GM12878 (cell line): ENCODE data around the gene CISTR. TPM values are rescaled to one million over a fixed set of nuclear protein-coding genes. Genes with fewer than 3 reads are reported as not detected.

Experiments used
- ATAC-seq: fragments of 200-7000 bp; cut with Tn5 transposase; 3 replicates; pipeline ENCODE4 v1.9.1; 2020; ENCODE audit warnings: mild to moderate bottlenecking, moderate library complexity
- BruUV-seq: library from RNA; stranded (reverse); fragments of 400-500 nt; replicated peaks from 2 replicates; lab custom pipeline; 2021; lab: Mats Ljungman, UMichigan
- CTCF ChIA-PET: fragments of 300-600 bp; sonication (Branson Sonifier 250); formaldehyde crosslinking; extraction: SDS; loops from one replicate; lab custom pipeline; 2021; ENCODE audit warnings: inconsistent platforms; lab: Yijun Ruan, JAX
- POLR2A ChIA-PET: fragments of 350-600 bp; formaldehyde crosslinking; extraction: SDS; loops from one replicate; lab custom pipeline; 2021; ENCODE audit warnings: inconsistent platforms; lab: Charles Lee
- RAD21 ChIA-PET: fragments of 300-600 bp; sonication (Branson Sonifier 250); formaldehyde crosslinking; loops from one replicate; lab custom pipeline; 2023; ENCODE audit warnings: antibody characterized with exemption; ENCODE audit not compliant: unreplicated experiment; lab: Charles Lee
- SMC1A ChIA-PET: fragments of 300-600 bp; sonication (Branson Sonifier 250); formaldehyde crosslinking; loops from one replicate; lab custom pipeline; 2023; ENCODE audit not compliant: unreplicated experiment, uncharacterized antibody; lab: Charles Lee
- DNase-seq: peaks from one replicate; pipeline ENCODE4 v3.0.0-alpha.2; 2011; ENCODE audit warnings: low read depth, low spot score
- FAIRE-seq: peaks from 3 replicates; lab custom pipeline; 2011; peaks lifted over from hg19 to GRCh38; lab: Jason Lieb, UNC
- H2AFZ ChIP-seq: 2 replicates; pipeline ENCODE4 v1.6.0; 2011; ENCODE audit warnings: low read depth, low read length, control low read depth; ENCODE audit not compliant: control insufficient read depth
- H3K27ac ChIP-seq: 2 replicates; pipeline ENCODE4 v1.5.1; 2011; ENCODE audit warnings: control low read depth; ENCODE audit not compliant: control insufficient read depth, insufficient read depth
- H3K27me3 ChIP-seq, 2 experiments: replicated peaks in 1 of 2; 2 replicates each; pipeline versions ENCODE4 v1.6.0 to v1.6.1; 2011; ENCODE audit warnings: low read length in 1 of 2; ENCODE audit not compliant: control insufficient read depth in 2 of 2, insufficient read depth in 2 of 2
- H3K36me3 ChIP-seq, 2 experiments: 2 replicates each; pipeline ENCODE4 v1.5.1; 2011; ENCODE audit warnings: low read length in 1 of 2; ENCODE audit not compliant: control insufficient read depth in 2 of 2, insufficient read depth in 2 of 2
- H3K4me1 ChIP-seq: 2 replicates; pipeline ENCODE4 v1.6.1; 2011; ENCODE audit warnings: mild to moderate bottlenecking, low read length, moderate library complexity, mixed read lengths; ENCODE audit not compliant: control insufficient read depth, insufficient read depth
- H3K4me2 ChIP-seq: 2 replicates; pipeline ENCODE4 v1.6.0; 2011; ENCODE audit warnings: control low read depth; ENCODE audit not compliant: control insufficient read depth, insufficient read depth
- H3K4me3 ChIP-seq: fragments of 200-600 bp; sonication (generic); 2 replicates; pipeline ENCODE4 v1.5.1; 2016
- H3K79me2 ChIP-seq: 2 replicates; pipeline ENCODE4 v1.6.0; 2011; ENCODE audit warnings: low read length; ENCODE audit not compliant: control insufficient read depth, insufficient read depth
- H3K9ac ChIP-seq: 2 replicates; pipeline ENCODE4 v1.8.0; 2011; ENCODE audit warnings: low read length, control low read depth, mixed read lengths; ENCODE audit not compliant: control insufficient read depth, insufficient read depth
- H3K9me3 ChIP-seq: replicated peaks from 3 replicates; pipeline ENCODE4 v1.5.1; 2011; ENCODE audit warnings: mild to moderate bottlenecking, low read length; ENCODE audit not compliant: control insufficient read depth, insufficient read depth
- H4K20me1 ChIP-seq: 2 replicates; pipeline ENCODE4 v1.6.0; 2011; ENCODE audit not compliant: control insufficient read depth, insufficient read depth
- BCLAF1 ChIP-seq: fragments of 450-650 bp; IDR thresholded peaks from 2 replicates; pipeline ENCODE4 v1.6.1; 2017; ENCODE audit warnings: antibody characterized with exemption, mild to moderate bottlenecking, moderate library complexity
- BHLHE40 ChIP-seq, 2 experiments: fragments of 450-650 bp in 1 of 2; IDR thresholded peaks; 2 replicates each; pipeline ENCODE4 v1.6.1; 2011 to 2017; ENCODE audit warnings: low read depth in 2 of 2, borderline replicate concordance in 1 of 2, improper control_type of control experiment in 1 of 2, low read length in 1 of 2, mild to moderate bottlenecking in 1 of 2
- CBX5 ChIP-seq: sonication (generic); IDR thresholded peaks from 2 replicates; pipeline ENCODE4 v1.6.1; 2016; ENCODE audit warnings: low read depth, moderate library complexity, mild to moderate bottlenecking, inconsistent platforms
- CHD4 ChIP-seq: fragments of 200-600 bp; sonication (generic); IDR thresholded peaks from 2 replicates; pipeline ENCODE4 v1.6.1; 2016; ENCODE audit warnings: mild to moderate bottlenecking
- DPF2 ChIP-seq: fragments of 450-650 bp; IDR thresholded peaks from 2 replicates; pipeline ENCODE4 v1.6.1; 2017; ENCODE audit warnings: mild to moderate bottlenecking
- E2F8 ChIP-seq: fragments of 450-650 bp; IDR thresholded peaks from 2 replicates; pipeline ENCODE4 v1.6.1; 2018; ENCODE audit warnings: mild to moderate bottlenecking, low read depth, moderate library complexity; ENCODE audit not compliant: partially characterized antibody
- FOXM1 ChIP-seq: IDR thresholded peaks from 2 replicates; pipeline ENCODE4 v1.6.1; 2012; ENCODE audit warnings: low read depth, mild to moderate bottlenecking, inconsistent platforms, low read length, moderate library complexity
- NBN ChIP-seq: fragments of 450-650 bp; IDR thresholded peaks from 2 replicates; pipeline ENCODE4 v1.6.1; 2016
- NR2C1 ChIP-seq: fragments of 450-650 bp; IDR thresholded peaks from 2 replicates; pipeline ENCODE4 v1.6.1; 2017; ENCODE audit warnings: antibody characterized with exemption, mild to moderate bottlenecking, moderate library complexity
- RAD51 ChIP-seq: fragments of 450-650 bp; IDR thresholded peaks from 2 replicates; pipeline ENCODE4 v1.6.1; 2016; ENCODE audit warnings: moderate library complexity, mild to moderate bottlenecking, inconsistent platforms
- RELA ChIP-seq: fragments of 450-650 bp; IDR thresholded peaks from 2 replicates; pipeline ENCODE4 v1.8.0; 2014; ENCODE audit warnings: borderline replicate concordance; ENCODE audit not compliant: partially characterized antibody
- SREBF2 ChIP-seq: IDR thresholded peaks from 2 replicates; pipeline ENCODE4 v1.6.1; 2012; ENCODE audit warnings: mild to moderate bottlenecking, low read length
- WRNIP1 ChIP-seq: IDR thresholded peaks from 2 replicates; pipeline ENCODE4 v1.6.1; 2011; ENCODE audit warnings: low read depth, low read length, improper control_type of control experiment, borderline replicate concordance
- ZZZ3 ChIP-seq: IDR thresholded peaks from 2 replicates; pipeline ENCODE4 v1.6.1; 2011; ENCODE audit warnings: low read depth; ENCODE audit not compliant: control insufficient read depth, insufficient read length
- WGBS: methylation state at CpG from one replicate; pipeline ENCODE4 v1.1.6; 2016; ENCODE audit warnings: low lambda C conversion rate; ENCODE audit not compliant: insufficient replicate concordance, insufficient coverage; ENCODE audit errors: missing lambda C conversion rate; 5-methylcytosine and 5-hydroxymethylcytosine counted together
- in situ Hi-C: fragments of 300-500 bp; cut with MboI; formaldehyde crosslinking; loops from 9 replicates; pipeline ENCODE4 v1.14.3; 2018; ENCODE audit warnings: mixed read lengths
- intact Hi-C: fragments of 100-400 bp; cut with micrococcal nuclease; formaldehyde crosslinking; loops from one replicate; pipeline ENCODE4 v1.14.2; 2022; ENCODE audit not compliant: unreplicated experiment
- polyA plus RNA-seq, 11 experiments: library from polyadenylated mRNA; depleted of rRNA in 4 of 11; unstranded in 6 of 11; stranded (reverse) in 5 of 11; fragments of >200 nt; fragmentation: Nextera tagmentation in 4 of 11; fragmentation: Illumina TruSeq in 1 of 11; extraction: Ambion mirVana in 4 of 11; extraction: Trizol in 1 of 11; gene quantifications; 1 replicate in 1 of 11; 2 replicates in 10 of 11; pipeline versions ENCODE4 v1.2.1 to v1.2.3, GENCODE V29; 2011 to 2016; ENCODE audit warnings: inconsistent platforms in 2 of 11, missing spikeins in 2 of 11, low read depth in 1 of 11
- total RNA-seq, 4 experiments: library from RNA; depleted of rRNA in 3 of 4; stranded (reverse); fragments of >200 nt in 3 of 4; fragmentation: Illumina TruSeq in 1 of 4; extraction: Trizol in 1 of 4; gene quantifications; 2 replicates each; pipeline versions ENCODE4 v1.2.1 to v1.2.3, GENCODE V29; 2013 to 2021

The CISTR gene
- total and polyA plus RNA-seq, 10 of the 15 experiments (the other 5 are each of a cell fraction or from before 2014, with no cell fraction given): 0.26 TPM; not detected in 9

GRCh38 chr12:53759261-53759660 lies 7.5 kb upstream of the CISTR start (continued):
- TF ChIP-seq FOXM1: no peak
- TF ChIP-seq NR2C1: no peak
- no peak for TF ChIP-seq RAD51
- no peak for TF ChIP-seq ZZZ3

- Histone ChIP-seq H3K4me2 (no peak overlapping the region), H2AFZ (no peak overlapping the region), H3K27ac (no peak overlapping the region), H4K20me1 (no peaks in the 10 kb centered on the region), H3K79me2 (no peaks in the 10 kb centered on the region), H3K4me1 (peaks cover 37% of the 10 kb centered on the region), H3K9me3 (no peaks in the 10 kb centered on the region), H3K27me3 (peaks cover 0 to 5% of the 10 kb centered on the region in 2 experiments; a peak in 1 of 4 replicates), H3K36me3 (no peaks in the 10 kb centered on the region), H3K4me3 (0 out of 2 replicates have a peak overlapping the region, but pooled peaks have one; percentile 29), H3K9ac (no peak overlapping the region)
- 53% methylated on average over 7 of the region's 8 CpGs for WGBS
- ChIA-PET CTCF (interaction anchor here (0.6 to 11.1 kb wide), 14 partner anchors 10 to 1114 kb away, joined by 3 to 443 read pairs (median 8); partner anchors contain the start of genes ATP5MC2 and CALCOCO1), POLR2A (no interaction called here), RAD21 (interaction anchor here (2.6 to 3.7 kb wide), 2 partner anchors 14 to 57 kb away, joined by 12 to 129 read pairs; no protein-coding TSS in a partner anchor), SMC1A (interaction anchor here (1.4 to 4.1 kb wide), 5 partner anchors 10 to 59 kb away, joined by 4 to 156 read pairs (median 17); no protein-coding TSS in a partner anchor)
- DNase-seq (no peak), FAIRE-seq (no peak), ATAC-seq (no peak)
- intact Hi-C loops: loop anchor here (10.0 kb wide), 1 partner anchor 446 kb away; no protein-coding TSS in a partner anchor
- in situ Hi-C loops: no loop called here
- no TSS peak for BruUV-seq
- TF ChIP-seq CHD4 (no peak), SREBF2 (no peak), DPF2 (no peak), WRNIP1 (no peak), NBN (no peak), RELA (no peak), BHLHE40 (IDR thresholded peaks at IDR 0.05; ENCODE audit: borderline replicate concordance in 1 of 2, low read depth in 2 of 2, low read length in 1 of 2) (no peak), E2F8 (no peak), BCLAF1 (no peak), CBX5 (no peak)
Measured at GRCh38 chr12:53758730-53759103, 6.9 kb upstream of the CISTR start.
